Caco-2 (cell line): ENCODE data around the gene EMILIN1. TPM values are rescaled to one million over a fixed set of nuclear protein-coding genes. Genes with fewer than 3 reads are reported as not detected.

Experiments used
- BruUV-seq: library from RNA; stranded (reverse); fragments of 400-500 nt; replicated peaks from 2 replicates; lab custom pipeline; 2021; lab: Mats Ljungman, UMichigan
- CTCF ChIA-PET: fragments of 300-600 bp; sonication (Branson Sonifier 250); formaldehyde crosslinking; loops from one replicate; lab custom pipeline; 2022; ENCODE audit warnings: antibody characterized with exemption; lab: Charles Lee
- POLR2A ChIA-PET: fragments of 300-600 bp; sonication (Branson Sonifier 250); formaldehyde crosslinking; loops from one replicate; lab custom pipeline; 2022; ENCODE audit warnings: antibody characterized with exemption; lab: Charles Lee
- DNase-seq, 2 experiments: peaks; one replicate each; pipeline versions ENCODE4 v3.0.0 to v3.0.0-alpha.2; 2020 to 2022
- H3K27me3 ChIP-seq: replicated peaks from 2 replicates; pipeline ENCODE4 v1.6.0; 2011; ENCODE audit warnings: low read length; ENCODE audit not compliant: control insufficient read depth, insufficient read depth
- H3K36me3 ChIP-seq: 2 replicates; pipeline ENCODE4 v1.5.1; 2011; ENCODE audit warnings: low read length; ENCODE audit not compliant: control insufficient read depth, insufficient read depth
- H3K4me1 ChIP-seq: fragments of 250-450 bp; sonication (Bioruptor Pico); 2 replicates; pipeline ENCODE4 v1.5.1; 2020; ENCODE audit warnings: mild to moderate bottlenecking
- H3K4me3 ChIP-seq: 2 replicates; pipeline ENCODE4 v1.5.1; 2011; ENCODE audit warnings: low read depth, mild to moderate bottlenecking, control low read depth, low read length
- H3K9me3 ChIP-seq: fragments of 250-450 bp; sonication (Bioruptor Pico); 2 replicates; pipeline ENCODE4 v1.5.1; 2020; ENCODE audit warnings: mild to moderate bottlenecking, moderate library complexity
- H3K27ac Mint-ChIP-seq: one replicate; pipeline ENCODE4 v1.8.0; 2022; ENCODE audit warnings: mixed read lengths; ENCODE audit not compliant: unreplicated experiment
- H3K27me3 Mint-ChIP-seq: one replicate; pipeline ENCODE4 v1.8.0; 2022; ENCODE audit warnings: mixed read lengths; ENCODE audit not compliant: insufficient read depth, unreplicated experiment
- H3K36me3 Mint-ChIP-seq: one replicate; pipeline ENCODE4 v1.8.0; 2022; ENCODE audit warnings: mild to moderate bottlenecking, mixed read lengths; ENCODE audit not compliant: insufficient read depth, unreplicated experiment
- H3K4me1 Mint-ChIP-seq: one replicate; pipeline ENCODE4 v1.8.0; 2022; ENCODE audit warnings: low read depth, mixed read lengths; ENCODE audit not compliant: unreplicated experiment
- H3K4me3 Mint-ChIP-seq: one replicate; pipeline ENCODE4 v1.8.0; 2022; ENCODE audit warnings: mild to moderate bottlenecking, moderate library complexity, mixed read lengths; ENCODE audit not compliant: unreplicated experiment
- H3K9me3 Mint-ChIP-seq: one replicate; pipeline ENCODE4 v1.8.0; 2022; ENCODE audit warnings: mixed read lengths; ENCODE audit not compliant: unreplicated experiment
- intact Hi-C: fragments of 100-400 bp; cut with micrococcal nuclease; formaldehyde crosslinking; loops from one replicate; pipeline ENCODE4 v1.10.0; 2022; ENCODE audit not compliant: unreplicated experiment
- total RNA-seq: library from RNA; stranded (reverse); gene quantifications from 2 replicates; pipeline ENCODE4 v1.2.3, GENCODE V29; 2022
- TF ChIP-seq, protein P1 (sequence below), 2 experiments: fragments of 200-600 bp in 1 of 2; IDR thresholded peaks; 1 replicate in 1 of 2; 2 replicates in 1 of 2; pipeline versions ENCODE4 v1.5.1 to v1.8.0; 2011 to 2022; ENCODE audit warnings: antibody characterized with exemption in 1 of 2, control low read depth in 1 of 2, inconsistent platforms in 1 of 2, low read depth in 1 of 2, low read length in 1 of 2, mild to moderate bottlenecking in 1 of 2, moderate library complexity in 1 of 2; ENCODE audit not compliant: insufficient read depth in 1 of 2, severe bottlenecking in 1 of 2, unreplicated experiment in 1 of 2

Gene EMILIN1
- total RNA-seq, 1 experiment from 2014 or later, result 0.43 TPM

DNA sequence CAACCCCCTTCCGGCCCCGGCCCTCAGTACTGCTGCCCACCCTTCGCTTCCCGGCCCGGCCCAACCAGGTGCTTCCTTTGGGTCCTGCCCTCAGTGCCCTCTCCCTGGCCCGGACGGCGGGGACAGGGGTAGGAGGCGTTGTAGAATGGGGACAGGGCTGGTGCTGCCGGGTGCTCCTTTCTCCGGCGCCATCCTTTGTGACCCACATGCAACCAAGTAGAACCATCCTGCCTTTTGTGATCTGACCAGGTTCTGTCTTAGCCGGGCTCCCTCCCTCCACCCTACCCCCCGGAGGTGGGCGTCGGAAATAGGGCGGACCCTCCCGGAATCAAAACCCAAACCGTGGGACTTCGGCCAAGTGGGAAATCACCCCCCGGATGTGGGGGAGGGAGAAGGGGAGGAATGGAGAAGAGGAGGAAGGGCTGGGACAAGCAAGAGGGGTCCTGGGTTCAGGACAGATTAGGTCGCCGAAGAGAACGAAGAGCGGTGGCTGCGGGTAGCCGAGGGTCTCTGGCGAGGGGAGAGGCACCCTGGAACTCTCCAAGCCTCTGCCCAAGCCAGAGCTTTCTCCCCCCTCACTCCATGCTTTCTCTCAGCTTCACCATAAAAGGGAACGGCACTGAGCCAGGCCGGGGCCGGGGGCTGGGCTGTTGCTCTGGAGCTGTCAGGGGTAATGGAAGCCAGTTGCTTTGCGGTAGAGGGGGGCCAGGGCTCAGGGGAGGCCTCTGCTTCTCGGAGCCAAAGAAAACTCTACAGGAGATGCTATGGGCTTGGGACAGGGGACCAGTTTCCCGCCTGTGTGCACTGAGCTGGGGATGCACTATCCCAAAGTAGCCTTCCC is 6.2 kb upstream of the EMILIN1 start:
- Mint-ChIP-seq H3K27me3 (peaks cover 13% of the 10 kb centered on the region), H3K9me3 (no peaks in the 10 kb centered on the region), H3K27ac (no peak overlapping the region), H3K36me3 (peaks cover 39% of the 10 kb centered on the region), H3K4me1 (peaks cover 9% of the 10 kb centered on the region), H3K4me3 (peak overlapping the region; percentile 95)
- POLR2A ChIA-PET, result interaction anchor here (1.0 to 1.7 kb wide), 6 partner anchors 9 to 140 kb away, joined by 3 to 27 read pairs (median 6); partner anchors contain the start of genes AGBL5, ATRAID, KHK and SLC5A6
- Histone ChIP-seq H3K36me3 (no peaks in the 10 kb centered on the region), H3K27me3 (no peaks in the 10 kb centered on the region), H3K9me3 (no peaks in the 10 kb centered on the region), H3K4me3 (peak overlapping the region; percentile 90), H3K4me1 (no peaks in the 10 kb centered on the region)
- CTCF ChIA-PET, result interaction anchor here (1.0 to 2.4 kb wide), 4 partner anchors 9 to 21 kb away, joined by 5 to 19 read pairs (median 8); partner anchors contain the start of genes AGBL5 and KHK
- no peak for DNase-seq
- intact Hi-C loops, result loop anchor here (1.0 kb wide), 3 partner anchors 9 to 21 kb away; partner anchors contain the start of genes AGBL5 and KHK
- TF ChIP-seq, protein P1, sequence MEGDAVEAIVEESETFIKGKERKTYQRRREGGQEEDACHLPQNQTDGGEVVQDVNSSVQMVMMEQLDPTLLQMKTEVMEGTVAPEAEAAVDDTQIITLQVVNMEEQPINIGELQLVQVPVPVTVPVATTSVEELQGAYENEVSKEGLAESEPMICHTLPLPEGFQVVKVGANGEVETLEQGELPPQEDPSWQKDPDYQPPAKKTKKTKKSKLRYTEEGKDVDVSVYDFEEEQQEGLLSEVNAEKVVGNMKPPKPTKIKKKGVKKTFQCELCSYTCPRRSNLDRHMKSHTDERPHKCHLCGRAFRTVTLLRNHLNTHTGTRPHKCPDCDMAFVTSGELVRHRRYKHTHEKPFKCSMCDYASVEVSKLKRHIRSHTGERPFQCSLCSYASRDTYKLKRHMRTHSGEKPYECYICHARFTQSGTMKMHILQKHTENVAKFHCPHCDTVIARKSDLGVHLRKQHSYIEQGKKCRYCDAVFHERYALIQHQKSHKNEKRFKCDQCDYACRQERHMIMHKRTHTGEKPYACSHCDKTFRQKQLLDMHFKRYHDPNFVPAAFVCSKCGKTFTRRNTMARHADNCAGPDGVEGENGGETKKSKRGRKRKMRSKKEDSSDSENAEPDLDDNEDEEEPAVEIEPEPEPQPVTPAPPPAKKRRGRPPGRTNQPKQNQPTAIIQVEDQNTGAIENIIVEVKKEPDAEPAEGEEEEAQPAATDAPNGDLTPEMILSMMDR (IDR thresholded peaks at IDR 0.05; ENCODE audit: insufficient read depth in 1 of 2, low read depth in 1 of 2, low read length in 1 of 2, severe bottlenecking in 1 of 2, unreplicated experiment in 1 of 2), result no peak
- BruUV-seq, result no TSS peak

DNA sequence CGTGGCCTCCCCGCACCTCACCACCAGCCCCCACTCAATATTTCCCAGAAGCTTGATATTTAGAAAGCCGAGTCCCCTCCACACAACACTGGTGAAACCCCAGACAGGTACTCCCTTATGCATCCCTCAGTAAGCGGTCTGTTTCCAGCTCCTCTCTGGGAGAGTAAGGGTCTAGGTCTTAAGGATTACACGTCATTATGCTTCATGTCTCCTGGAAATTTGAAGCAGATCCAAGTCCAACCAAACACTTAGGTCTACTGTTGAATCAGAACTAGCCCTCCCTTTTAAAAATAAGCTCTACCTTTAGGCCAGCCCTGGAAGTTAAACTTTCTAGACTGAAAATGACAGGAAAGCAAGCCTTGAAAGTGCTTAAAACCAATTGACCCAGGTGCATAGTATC is 5.5 kb upstream of the EMILIN1 start:
- POLR2A ChIA-PET, result no interaction called here

DNA sequence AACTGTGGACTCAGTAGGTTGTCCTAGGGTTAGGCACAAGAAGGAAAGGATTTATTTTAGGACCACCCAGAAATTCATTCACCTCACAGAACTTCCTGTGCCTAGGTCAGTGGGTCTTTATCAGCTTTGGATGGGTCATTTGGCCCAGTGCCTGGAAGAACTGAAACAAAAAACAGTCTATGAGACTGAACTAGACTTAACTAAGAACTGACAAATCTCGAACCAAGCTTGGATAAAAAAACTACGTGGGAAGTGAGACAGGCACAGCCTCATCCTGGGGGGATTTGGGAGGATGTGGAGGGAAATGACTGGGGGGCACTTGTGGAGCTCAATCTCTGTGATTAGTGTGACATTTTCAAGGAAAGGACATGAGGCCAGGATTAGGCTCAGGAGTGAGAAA is 4.6 kb upstream of the EMILIN1 start:
- peaks cover 9% of the 10 kb centered on the region for H3K4me1 Mint-ChIP-seq
- DNase-seq, result no peak
- no peaks in the 10 kb centered on the region for H3K27me3 ChIP-seq
- H3K36me3 Mint-ChIP-seq, result peaks cover 24% of the 10 kb centered on the region
- no TSS peak for BruUV-seq
- H3K9me3 Mint-ChIP-seq, result no peaks in the 10 kb centered on the region
- peaks cover 19% of the 10 kb centered on the region for H3K27me3 Mint-ChIP-seq
- intact Hi-C loops, result no loop called here
- TF ChIP-seq, protein P1 (IDR thresholded peaks at IDR 0.05; ENCODE audit: insufficient read depth in 1 of 2, low read depth in 1 of 2, low read length in 1 of 2, severe bottlenecking in 1 of 2, unreplicated experiment in 1 of 2), result no peak
- POLR2A ChIA-PET, result no interaction called here
- H3K4me3 ChIP-seq, result no peak overlapping the region
- H3K36me3 ChIP-seq, result no peaks in the 10 kb centered on the region
- CTCF ChIA-PET, result interaction anchor here (0.7 kb wide), 1 partner anchor 578 kb away, joined by 5 read pairs; no protein-coding TSS in a partner anchor
- no peak overlapping the region for H3K27ac Mint-ChIP-seq
- no peaks in the 10 kb centered on the region for H3K4me1 ChIP-seq
- H3K9me3 ChIP-seq, result no peaks in the 10 kb centered on the region
- no peak overlapping the region for H3K4me3 Mint-ChIP-seq

More for the DNA sequence above, 5.5 kb upstream of the EMILIN1 start:
- H3K4me3 Mint-ChIP-seq, result peak overlapping the region; percentile 95
- Histone ChIP-seq H3K4me1 (no peaks in the 10 kb centered on the region), H3K9me3 (no peaks in the 10 kb centered on the region), H3K27me3 (no peaks in the 10 kb centered on the region), H3K36me3 (no peaks in the 10 kb centered on the region), H3K4me3 (no peak overlapping the region)
- TF ChIP-seq, protein P1 (IDR thresholded peaks at IDR 0.05; ENCODE audit: insufficient read depth in 1 of 2, low read depth in 1 of 2, low read length in 1 of 2, severe bottlenecking in 1 of 2, unreplicated experiment in 1 of 2), result no peak
- intact Hi-C loops, result no loop called here
- H3K4me1 Mint-ChIP-seq, result peaks cover 9% of the 10 kb centered on the region
- H3K27me3 Mint-ChIP-seq, result peaks cover 17% of the 10 kb centered on the region
- H3K9me3 Mint-ChIP-seq, result no peaks in the 10 kb centered on the region
- CTCF ChIA-PET, result interaction anchor here (0.7 to 2.4 kb wide), 2 partner anchors 9 to 53 kb away, joined by 5 to 19 read pairs; no protein-coding TSS in a partner anchor
- DNase-seq, result no peak
- BruUV-seq, result no TSS peak
- no peak overlapping the region for H3K27ac Mint-ChIP-seq
- H3K36me3 Mint-ChIP-seq, result peaks cover 32% of the 10 kb centered on the region
